SK-N-SH (cell line): ENCODE results near the gene TPPP. TPM values are rescaled to one million over a fixed set of nuclear protein-coding genes. Genes with fewer than 3 reads are reported as not detected.
"Not testable (repeated sequence)": the region's sequence is repeated elsewhere in the genome, so short reads cannot be mapped to it uniquely, and the experiment has no call there.

ENCODE experiments used
- CTCF ChIA-PET: fragments of 300-600, 350-600 bp; formaldehyde crosslinking; extraction: SDS; loops from one replicate; lab custom pipeline; 2021; lab: Yijun Ruan, JAX
- POLR2A ChIA-PET: fragments of 350-600 bp; sonication (Branson Sonifier 250); formaldehyde crosslinking; extraction: SDS; loops from one replicate; lab custom pipeline; 2020; ENCODE audit warnings: antibody characterized with exemption, inconsistent platforms; lab: Yijun Ruan, JAX
- DNase-seq: peaks from one replicate; pipeline ENCODE4 v3.0.0; 2012
- H2AFZ ChIP-seq: fragments of 200-600 bp; sonication (generic); 2 replicates; pipeline ENCODE4 v1.8.1; 2016; ENCODE audit warnings: antibody characterized with exemption, mild to moderate bottlenecking, low read depth
- H3F3A ChIP-seq: fragments of 200-600 bp; sonication (generic); replicated peaks from 2 replicates; pipeline ENCODE3; 2016; ENCODE audit warnings: antibody characterized with exemption, mild to moderate bottlenecking; ENCODE audit not compliant: insufficient read depth
- H3K27ac ChIP-seq, 2 experiments: fragments of 200-500 bp in 1 of 2; fragments of 200-600 bp in 1 of 2; sonication (Bioruptor generic) in 1 of 2; sonication (generic), shearing (Covaris generic) in 1 of 2; 2 replicates each; pipeline versions ENCODE4 v1.5.1 to v1.6.1; 2014 to 2016; ENCODE audit warnings: low read depth in 2 of 2, inconsistent platforms in 1 of 2, low read length in 1 of 2, mild to moderate bottlenecking in 1 of 2, mixed read lengths in 1 of 2
- H3K27me3 ChIP-seq: fragments of 200-600 bp; sonication (generic), shearing (Covaris generic); 2 replicates; pipeline ENCODE4 v1.6.1; 2016; ENCODE audit warnings: mixed run types; ENCODE audit not compliant: insufficient read depth
- H3K36me3 ChIP-seq, 2 experiments: fragments of 200-500 bp in 1 of 2; fragments of 200-600 bp in 1 of 2; sonication (Bioruptor generic) in 1 of 2; sonication (generic) in 1 of 2; replicated peaks in 1 of 2; 2 replicates each; pipeline versions ENCODE3 to v1.5.1; 2014 to 2016; ENCODE audit warnings: low read length in 1 of 2, mild to moderate bottlenecking in 1 of 2; ENCODE audit not compliant: insufficient read depth in 2 of 2, control insufficient read depth in 1 of 2
- H3K4me1 ChIP-seq, 2 experiments: fragments of 200-500 bp in 1 of 2; fragments of 200-600 bp in 1 of 2; sonication (Bioruptor generic) in 1 of 2; sonication (generic), shearing (Covaris generic) in 1 of 2; 2 replicates each; pipeline versions ENCODE4 v1.5.1 to v1.6.1; 2014 to 2016; ENCODE audit warnings: low read depth in 1 of 2, low read length in 1 of 2, mixed run types in 1 of 2; ENCODE audit not compliant: insufficient read depth in 2 of 2, control insufficient read depth in 1 of 2
- H3K4me2 ChIP-seq: fragments of 200-600 bp; sonication (generic), shearing (Covaris generic); 2 replicates; pipeline ENCODE4 v1.6.1; 2017; ENCODE audit warnings: mixed run types
- H3K4me3 ChIP-seq, 2 experiments: fragments of 200-500 bp in 1 of 2; fragments of 200-600 bp in 1 of 2; sonication (Bioruptor generic) in 1 of 2; sonication (generic), shearing (Covaris generic) in 1 of 2; 2 replicates each; pipeline versions ENCODE4 v1.5.1 to v1.8.1; 2014 to 2016; ENCODE audit warnings: low read depth in 2 of 2, inconsistent platforms in 1 of 2, low read length in 1 of 2, mild to moderate bottlenecking in 1 of 2, mixed read lengths in 1 of 2, moderate library complexity in 1 of 2
- H3K79me2 ChIP-seq: fragments of 200-600 bp; sonication (generic); 2 replicates; pipeline ENCODE4 v1.8.1; 2017; ENCODE audit warnings: mild to moderate bottlenecking; ENCODE audit not compliant: insufficient read depth
- H3K9ac ChIP-seq: fragments of 200-600 bp; sonication (generic); 2 replicates; pipeline ENCODE4 v1.6.1; 2017; ENCODE audit warnings: mixed run types
- H3K9me2 ChIP-seq: fragments of 200-600 bp; sonication (generic); 2 replicates; pipeline ENCODE4 v1.6.1; 2017; ENCODE audit warnings: mixed run types
- H3K9me3 ChIP-seq: fragments of 200-600 bp; sonication (generic); 2 replicates; pipeline ENCODE4 v1.6.1; 2017; ENCODE audit warnings: mixed run types, mild to moderate bottlenecking, moderate library complexity
- H4K20me1 ChIP-seq: fragments of 200-600 bp; sonication (generic); 2 replicates; pipeline ENCODE4 v1.6.1; 2017; ENCODE audit warnings: mild to moderate bottlenecking, mixed run types; ENCODE audit not compliant: insufficient read depth
- CHD2 ChIP-seq: fragments of 150-350 bp; IDR thresholded peaks from 2 replicates; pipeline ENCODE4 v1.6.1; 2018; ENCODE audit warnings: low read length; ENCODE audit not compliant: partially characterized antibody
- ELF1 ChIP-seq: IDR thresholded peaks from 2 replicates; pipeline ENCODE4 v1.4.0; 2012
- EP300 ChIP-seq, 2 experiments: IDR thresholded peaks; 2 replicates each; pipeline versions ENCODE4 v1.4.0 to v1.6.1; 2012; ENCODE audit warnings: borderline replicate concordance in 1 of 2, low read depth in 1 of 2, low read length in 1 of 2
- GABPA ChIP-seq: IDR thresholded peaks from 2 replicates; pipeline ENCODE4 v1.4.0; 2012; ENCODE audit warnings: low read depth, mild to moderate bottlenecking
- IRF3 ChIP-seq: fragments of 150-350 bp; IDR thresholded peaks from 2 replicates; pipeline ENCODE4 v1.6.1; 2016; ENCODE audit warnings: mild to moderate bottlenecking, low read depth, low read length
- JUND ChIP-seq: IDR thresholded peaks from 2 replicates; pipeline ENCODE4 v1.4.0; 2012
- NFIC ChIP-seq: IDR thresholded peaks from 2 replicates; pipeline ENCODE4 v1.4.0; 2012; ENCODE audit warnings: borderline replicate concordance
- POLR2AphosphoS5 ChIP-seq: IDR thresholded peaks from 2 replicates; pipeline ENCODE4 v1.6.1; 2012; ENCODE audit warnings: low read depth, low read length
- RAD21 ChIP-seq: IDR thresholded peaks from 2 replicates; pipeline ENCODE4 v1.6.1; 2012; ENCODE audit warnings: mild to moderate bottlenecking, low read length
- REST ChIP-seq: IDR thresholded peaks from 2 replicates; pipeline ENCODE4 v1.6.1; 2012; ENCODE audit warnings: mild to moderate bottlenecking, low read depth, low read length, moderate library complexity
- SIN3A ChIP-seq: IDR thresholded peaks from 2 replicates; pipeline ENCODE4 v1.6.1; 2012; ENCODE audit warnings: low read depth, mild to moderate bottlenecking, low read length, moderate library complexity, borderline replicate concordance
- SMC3 ChIP-seq: IDR thresholded peaks from 2 replicates; pipeline ENCODE4 v1.6.1; 2012; ENCODE audit warnings: low read depth, low read length, improper control_type of control experiment
- TCF12 ChIP-seq: IDR thresholded peaks from 2 replicates; pipeline ENCODE4 v1.4.0; 2012
- USF2 ChIP-seq: fragments of 150-350 bp; IDR thresholded peaks from 2 replicates; pipeline ENCODE4 v1.6.1; 2017; ENCODE audit warnings: antibody characterized with exemption, low read length, low read depth, borderline replicate concordance
- YY1 ChIP-seq: IDR thresholded peaks from 2 replicates; pipeline ENCODE4 v1.4.0; 2012; ENCODE audit warnings: low read depth, mild to moderate bottlenecking
- WGBS: methylation state at CpG from one replicate; pipeline ENCODE4 v1.1.6; 2017; ENCODE audit warnings: low lambda C conversion rate; 5-methylcytosine and 5-hydroxymethylcytosine counted together
- polyA plus RNA-seq, 3 experiments: library from polyadenylated mRNA; depleted of rRNA; stranded (reverse); fragments of >200 nt; gene quantifications; 2 replicates each; pipeline ENCODE4 v1.2.3, GENCODE V29; 2012

The TPPP gene
- polyA plus RNA-seq, 1 of the 3 experiments (the other 2 are of a cell fraction): 0.05 TPM

GRCh38 chr5:634191-634590 lies 59.0 kb downstream of the TPPP start:
- POLR2A ChIA-PET: no interaction called here
- H3K9ac ChIP-seq: no peak overlapping the region
- DNase-seq: no peak
- no peak for TF ChIP-seq EP300 (IDR thresholded peaks at IDR 0.05; ENCODE audit: borderline replicate concordance in 1 of 2, low read depth in 1 of 2, low read length in 1 of 2)
- TF ChIP-seq RAD21: no peak
- no peak for TF ChIP-seq YY1
- TF ChIP-seq USF2: no peak
- no peak for TF ChIP-seq SIN3A
- no peak for TF ChIP-seq JUND
- H3K4me3 ChIP-seq: no peak overlapping the region
- 97% methylated on average over 12 of the region's 12 CpGs for WGBS
- H3K9me3 ChIP-seq: no peaks in the 10 kb centered on the region
- no peaks in the 10 kb centered on the region for H3K27me3 ChIP-seq
- no peaks in the 10 kb centered on the region for H3K4me1 ChIP-seq
- no peaks in the 10 kb centered on the region for H3K9me2 ChIP-seq
- H2AFZ ChIP-seq: no peak overlapping the region
- peaks cover 8 to 22% of the 10 kb centered on the region in 2 experiments for H3K36me3 ChIP-seq
- no peaks in the 10 kb centered on the region for H3K79me2 ChIP-seq
- CTCF ChIA-PET: no interaction called here
- peaks cover 5% of the 10 kb centered on the region for H3F3A ChIP-seq
- no peak overlapping the region for H3K4me2 ChIP-seq
- H4K20me1 ChIP-seq: peaks cover 4% of the 10 kb centered on the region; the same call in 1 of the 2 replicates
- no peak overlapping the region for H3K27ac ChIP-seq

GRCh38 chr5:633501-633955 lies 59.6 kb downstream of the TPPP start:
- H3K36me3 ChIP-seq: peaks cover 8 to 20% of the 10 kb centered on the region in 2 experiments
- H3K9me3 ChIP-seq: no peaks in the 10 kb centered on the region
- H4K20me1 ChIP-seq: peaks cover 4% of the 10 kb centered on the region; the same call in 1 of the 2 replicates
- TF ChIP-seq IRF3 (no peak), POLR2AphosphoS5 (no peak), CHD2 (no peak), ELF1 (no peak), REST (no peak), NFIC (no peak), SMC3 (no peak), YY1 (no peak), SIN3A (no peak), GABPA (no peak), TCF12 (no peak)
- H3K4me2 ChIP-seq: no peak overlapping the region
- peaks cover 5% of the 10 kb centered on the region for H3F3A ChIP-seq
- H3K4me1 ChIP-seq: no peaks in the 10 kb centered on the region
- no peak for DNase-seq
- H3K79me2 ChIP-seq: no peaks in the 10 kb centered on the region
- no peak overlapping the region for H2AFZ ChIP-seq
- WGBS: 68% methylated on average over 6 of the region's 20 CpGs
- H3K27ac ChIP-seq: no peak overlapping the region
- H3K9me2 ChIP-seq: no peaks in the 10 kb centered on the region
- POLR2A ChIA-PET: no interaction called here
- H3K4me3 ChIP-seq: no peak overlapping the region
- CTCF ChIA-PET: no interaction called here
- H3K9ac ChIP-seq: no peak overlapping the region
- no peaks in the 10 kb centered on the region for H3K27me3 ChIP-seq

- H3K9me3 ChIP-seq, H3K9ac ChIP-seq, H4K20me1 ChIP-seq, DNase-seq, H2AFZ ChIP-seq, H3K27ac ChIP-seq, POLR2A ChIA-PET, H3K4me3 ChIP-seq, CTCF ChIA-PET, H3K36me3 ChIP-seq, H3K79me2 ChIP-seq, H3K9me2 ChIP-seq, H3K4me1 ChIP-seq, H3K4me2 ChIP-seq, H3K27me3 ChIP-seq, H3F3A ChIP-seq: not testable (repeated sequence)
- WGBS: 96% methylated on average over 15 of the region's 21 CpGs
These were observed 64.6 kb downstream of the TPPP start for GRCh38 chr5:628351-629205.
